ENCODE measurements around the gene ZNF784. TPM values are rescaled to one million over a fixed set of nuclear protein-coding genes. Genes with fewer than 3 reads are reported as not detected.

The ZNF784 gene
- total and polyA plus RNA-seq, 2 of the 13 experiments (the other 11 are each of a cell fraction or from before 2014, with no cell fraction given), result 4.1 to 4.2 TPM

DNA sequence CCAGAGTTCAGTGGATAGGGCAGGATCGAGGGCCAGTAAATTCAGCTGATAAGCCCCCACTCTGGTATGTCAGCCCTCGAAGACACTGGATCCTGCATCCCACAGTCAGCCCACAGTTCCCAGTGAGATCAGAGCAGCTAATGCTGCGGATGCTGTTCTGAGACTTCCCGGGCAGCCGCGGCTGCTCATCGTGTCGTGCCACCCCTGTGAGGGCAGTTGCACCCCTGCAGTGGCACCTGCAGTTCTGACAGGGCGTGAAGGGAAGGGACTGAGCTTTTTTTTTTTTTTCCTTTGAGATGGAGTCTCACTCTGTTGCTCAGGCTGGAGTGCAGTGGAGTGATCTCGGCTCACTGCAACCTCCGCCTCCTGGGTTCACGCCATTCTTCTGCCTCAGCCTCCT lies 43.1 kb upstream of the ZNF784 start:
- H3K27me3 ChIP-seq (ENCODE audit: control insufficient read depth in 1 of 2, insufficient read depth in 2 of 2, low read length in 2 of 2), result no peaks in the 10 kb centered on the region
- no TSS peak for BruUV-seq (replicated peaks)
- DNase-seq (ENCODE audit: low spot score) (no peak), FAIRE-seq (no peak), ATAC-seq (no peak)
- H3K9ac ChIP-seq (ENCODE audit: insufficient read depth, low read depth, low read length), result no peak overlapping the region
- WGBS (ENCODE audit: low lambda C conversion rate), result 96% methylated on average over 10 of the region's 12 CpGs
- in situ Hi-C loops (cut with HindIII; ENCODE audit: extremely low pct_ligation_motif_present, low pct_unique_long_range_greater_than_20kb), result no loop called here
- peaks cover 55% of the 10 kb centered on the region for H4K20me1 ChIP-seq (ENCODE audit: insufficient read depth, low read length)
- no peak overlapping the region for H3K4me3 ChIP-seq (replicated peaks in 1 of 3; ENCODE audit: insufficient read depth in 1 of 3, low read depth in 2 of 3, low read length in 3 of 3)
- no peak overlapping the region for H2AFZ ChIP-seq (ENCODE audit: low read length)
- no peak overlapping the region for H3K4me2 ChIP-seq (ENCODE audit: low read depth, low read length)
- peaks cover 58 to 76% of the 10 kb centered on the region in 2 experiments for H3K36me3 ChIP-seq (replicated peaks in 1 of 2; ENCODE audit: control insufficient read depth in 1 of 2, insufficient read depth in 2 of 2, low read length in 2 of 2)
- intact Hi-C loops (cut with micrococcal nuclease; ENCODE audit: unreplicated experiment), result no loop called here
- peaks cover 18% of the 10 kb centered on the region for H3K4me1 ChIP-seq (ENCODE audit: insufficient read depth, low read length)
- TF ChIP-seq NCOA5 (CRISPR knock-in tag; IDR thresholded peaks at IDR 0.05) (no peak), ZNF768 (CRISPR knock-in tag; IDR thresholded peaks at IDR 0.05) (peak; percentile 12; the same call in 1 of the 2 replicates), PHF8 (CRISPR knock-in tag; IDR thresholded peaks at IDR 0.05) (no peak), ZBTB8A (CRISPR knock-in tag; IDR thresholded peaks at IDR 0.05; ENCODE audit: borderline replicate concordance, low read depth) (no peak), ZNF260 (CRISPR knock-in tag; IDR thresholded peaks at IDR 0.05; ENCODE audit: borderline replicate concordance, low read depth) (no peak)
- CTCF ChIA-PET (ENCODE audit: low intra/inter-chr PET ratio, low total read pairs), result no interaction called here
- H3K9me3 ChIP-seq (ENCODE audit: low read length), result no peaks in the 10 kb centered on the region
- no peak overlapping the region for H3K27ac ChIP-seq (ENCODE audit: extremely low read length, insufficient read depth, low read length)
- peaks cover 54% of the 10 kb centered on the region for H3K79me2 ChIP-seq (ENCODE audit: insufficient read depth, low read length)
- POLR2A ChIA-PET, result no interaction called here

DNA sequence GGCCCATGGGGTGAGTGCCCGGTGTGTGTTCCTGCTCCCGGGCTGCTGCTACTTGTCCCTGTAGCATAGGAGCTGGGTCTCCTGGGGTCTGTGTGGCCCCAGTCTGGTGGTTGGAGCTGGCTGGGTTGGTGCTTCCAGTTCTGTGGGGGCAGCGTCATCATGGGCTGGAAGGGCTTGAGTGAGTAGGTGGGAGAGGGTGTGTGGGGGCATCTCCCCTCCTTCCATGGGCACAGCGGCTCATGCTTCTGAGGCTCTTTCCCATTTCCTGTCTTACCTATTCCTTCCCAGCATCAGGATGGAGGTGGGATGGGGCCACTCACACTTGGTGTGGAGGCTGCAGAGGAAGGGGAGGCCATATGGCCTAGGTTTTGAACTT lies 42.6 kb upstream of the ZNF784 start:
- ChIA-PET POLR2A (no interaction called here), CTCF (ENCODE audit: low intra/inter-chr PET ratio, low total read pairs) (no interaction called here)
- H3K27me3 ChIP-seq (ENCODE audit: control insufficient read depth in 1 of 2, insufficient read depth in 2 of 2, low read length in 2 of 2), result no peaks in the 10 kb centered on the region
- BruUV-seq (replicated peaks), result no TSS peak
- no peak overlapping the region for H3K4me2 ChIP-seq (ENCODE audit: low read depth, low read length)
- in situ Hi-C loops (cut with HindIII; ENCODE audit: extremely low pct_ligation_motif_present, low pct_unique_long_range_greater_than_20kb) (no loop called here), intact Hi-C loops (cut with micrococcal nuclease; ENCODE audit: unreplicated experiment) (no loop called here)
- 93% methylated on average over 4 of the region's 4 CpGs for WGBS (ENCODE audit: low lambda C conversion rate)
- no peak for DNase-seq (ENCODE audit: low spot score)
- H3K4me1 ChIP-seq (ENCODE audit: insufficient read depth, low read length), result peaks cover 18% of the 10 kb centered on the region
- peaks cover 58 to 77% of the 10 kb centered on the region in 2 experiments for H3K36me3 ChIP-seq (replicated peaks in 1 of 2; ENCODE audit: control insufficient read depth in 1 of 2, insufficient read depth in 2 of 2, low read length in 2 of 2)
- peaks cover 55% of the 10 kb centered on the region for H4K20me1 ChIP-seq (ENCODE audit: insufficient read depth, low read length)
- no peak overlapping the region for H3K9ac ChIP-seq (ENCODE audit: insufficient read depth, low read depth, low read length)
- no peak for TF ChIP-seq ZNF598 (CRISPR knock-in tag; IDR thresholded peaks at IDR 0.05; ENCODE audit: borderline replicate concordance)
- no peak for TF ChIP-seq AGO2 (optimal IDR thresholded peaks at IDR 0.05; ENCODE audit: low read depth, low read length)
- no peak for TF ChIP-seq HES4 (CRISPR knock-in tag; IDR thresholded peaks at IDR 0.05; ENCODE audit: borderline replicate concordance)
- TF ChIP-seq ZBTB1 (CRISPR knock-in tag; IDR thresholded peaks at IDR 0.05; ENCODE audit: borderline replicate concordance), result no peak
- H2AFZ ChIP-seq (ENCODE audit: low read length), result no peak overlapping the region
- H3K79me2 ChIP-seq (ENCODE audit: insufficient read depth, low read length), result peaks cover 52% of the 10 kb centered on the region
- H3K27ac ChIP-seq (ENCODE audit: extremely low read length, insufficient read depth, low read length), result no peak overlapping the region
- FAIRE-seq, result no peak
- no peak for ATAC-seq
- H3K9me3 ChIP-seq (ENCODE audit: low read length), result no peaks in the 10 kb centered on the region
- no peak overlapping the region for H3K4me3 ChIP-seq (replicated peaks in 1 of 3; ENCODE audit: insufficient read depth in 1 of 3, low read depth in 2 of 3, low read length in 3 of 3)

All from HepG2 (cell line).